Dermis microvascular lymphatic vessel endothelial cell (primary cell): ENCODE data around the gene NPIPB6. TPM values are rescaled to one million over a fixed set of nuclear protein-coding genes. Genes with fewer than 3 reads are reported as not detected.

Experiments
- DNase-seq, 2 donors: peaks; one replicate each; pipeline versions ENCODE4 v3.0.0 to v3.0.0-alpha.2; 2010; ENCODE audit warnings: low read depth in 2 of 2
- total RNA-seq: library from RNA; depleted of rRNA; stranded (reverse); fragments of >200 nt; gene quantifications from 2 replicates; pipeline ENCODE4 v1.2.1, GENCODE V29; 2014

The NPIPB6 gene
- total RNA-seq, 1 donor from 2014 or later, result not detected

DNA sequence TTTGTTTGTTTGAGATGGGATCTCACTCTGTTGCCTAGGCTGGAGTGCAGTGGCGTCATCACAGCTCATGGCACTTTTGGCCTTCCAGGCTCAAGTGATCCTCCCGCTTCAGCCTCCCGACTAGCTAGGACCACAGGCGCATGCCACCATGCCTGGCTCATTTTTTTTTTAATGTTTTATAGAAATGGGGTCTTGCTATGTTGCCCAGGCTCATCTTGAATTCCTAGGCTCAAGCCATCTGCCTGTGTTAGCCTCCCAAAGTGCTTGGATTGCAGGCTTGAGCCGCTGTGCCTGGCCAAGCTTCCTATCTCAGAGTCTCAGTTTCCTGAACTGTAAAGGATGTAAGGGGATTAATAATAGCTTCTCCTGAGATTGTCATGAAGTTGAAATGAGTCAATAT is 63.0 kb downstream of the NPIPB6 start:
- no peak for DNase-seq

DNA sequence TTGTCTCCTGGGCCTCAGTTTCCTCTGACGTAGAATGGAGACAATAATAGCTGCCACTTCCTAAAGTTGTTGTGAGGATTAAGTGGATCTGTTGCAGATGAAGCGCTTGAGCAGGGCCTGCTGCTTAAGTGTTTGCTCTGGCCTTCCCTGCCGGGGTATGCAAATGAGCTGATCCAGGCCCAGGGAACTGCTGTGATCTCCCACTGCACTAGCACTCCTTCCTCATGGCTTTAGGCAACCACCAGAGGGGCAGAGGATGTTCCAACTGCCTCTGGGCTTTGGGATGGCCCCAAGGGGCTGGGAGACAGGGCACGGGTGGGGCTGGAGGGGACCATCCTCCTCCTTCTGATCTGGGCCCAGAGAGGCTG is 64.8 kb downstream of the NPIPB6 start:
- DNase-seq, result no peak

DNA sequence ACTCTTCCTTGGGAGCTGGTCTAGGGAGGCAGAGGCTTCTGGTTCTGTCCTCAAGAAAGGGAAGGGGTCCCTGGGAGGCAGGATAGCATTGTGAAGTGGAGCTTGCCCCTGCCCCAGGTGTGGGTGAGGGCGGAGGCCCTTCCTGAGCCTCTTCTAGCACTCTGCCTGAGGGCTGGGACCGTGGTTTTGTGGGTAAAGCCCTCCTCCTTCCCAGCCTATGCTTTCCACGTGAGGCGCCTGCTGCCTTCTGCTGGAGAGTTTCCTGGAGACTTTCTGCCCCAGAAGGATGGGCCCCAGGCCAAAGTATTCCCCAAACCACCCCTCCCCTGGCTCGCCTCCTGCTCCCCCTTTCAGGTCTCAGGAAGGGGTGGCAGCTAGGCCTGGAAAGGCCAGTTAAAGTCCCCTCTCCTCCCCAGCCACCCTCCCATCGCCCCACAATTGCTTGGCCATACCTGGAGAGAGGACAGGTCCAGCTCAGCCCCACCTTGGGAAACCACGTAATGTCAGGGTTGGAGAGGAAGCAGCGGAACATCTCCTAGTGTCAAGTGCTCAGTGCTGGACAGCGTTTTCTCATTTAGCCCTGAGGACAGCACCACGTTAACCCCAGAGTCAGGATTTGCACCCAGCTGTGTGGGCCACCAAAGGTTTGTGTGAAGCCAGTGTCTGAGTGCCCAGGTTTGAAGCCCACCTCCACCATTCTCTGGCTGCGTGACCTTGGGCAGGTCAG is 65.4 kb downstream of the NPIPB6 start:
- no peak for DNase-seq

DNA sequence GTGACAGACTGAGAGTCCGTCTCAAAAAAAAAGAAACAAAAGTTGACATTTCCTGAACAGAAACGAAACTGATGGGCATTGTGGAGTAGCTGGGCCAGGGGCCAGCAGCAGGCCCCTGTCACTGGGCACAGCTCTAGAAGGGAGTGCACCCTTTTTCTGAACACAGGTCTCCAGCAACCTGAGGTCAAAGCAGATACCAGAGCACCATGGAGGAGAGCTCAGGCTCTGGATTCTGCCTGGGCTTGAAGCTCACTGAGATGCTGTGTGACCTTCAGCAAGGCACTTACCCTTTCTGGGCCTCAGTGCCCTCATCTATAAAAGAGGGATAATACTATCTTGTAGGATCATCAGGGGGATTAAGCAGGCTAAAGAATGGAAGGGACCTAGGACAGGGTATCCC is 66.0 kb downstream of the NPIPB6 start:
- DNase-seq, result no peak

- DNase-seq, result no peak
These were observed 68.0 kb downstream of the NPIPB6 start for GRCh38 chr16:28295276-28295675.

DNA sequence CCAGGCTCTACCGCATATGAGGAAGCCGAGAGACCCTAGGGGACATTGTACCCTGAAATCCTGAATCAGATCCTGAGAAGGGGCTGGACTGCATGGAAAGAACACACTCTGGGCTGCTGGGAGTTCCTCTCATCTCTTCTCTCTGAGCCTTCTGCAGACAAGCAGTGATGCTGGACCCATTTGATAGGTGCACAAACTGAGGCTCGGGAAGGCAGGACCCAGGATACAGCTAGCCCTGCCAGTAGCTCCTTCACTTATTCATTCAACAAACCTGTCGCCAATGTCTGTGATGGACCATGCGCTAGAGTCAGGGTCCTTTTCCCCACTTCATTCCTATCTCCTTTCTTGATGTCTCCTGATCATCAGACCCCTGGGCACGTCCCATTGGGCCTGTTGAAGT is 69.1 kb downstream of the NPIPB6 start:
- DNase-seq, result no peak

GRCh38 chr16:28293601-28293960 is 69.7 kb downstream of the NPIPB6 start:
- DNase-seq, result no peak

- no peak for DNase-seq
These were observed 70.3 kb downstream of the NPIPB6 start for GRCh38 chr16:28292731-28293600.

Other genes with a start within 250 kb of the NPIPB6 start
- gene XPO6, start 151.5 kb downstream of the NPIPB6 start, total RNA-seq, result 59.4 and 64.2 TPM in 2 replicates
- under 0.01 and 0.13 TPM in 2 replicates for gene SBK1, start 71.0 kb downstream of the NPIPB6 start, total RNA-seq
- gene EIF3CL, start 40.3 kb upstream of the NPIPB6 start, total RNA-seq, result 157 and 212 TPM in 2 replicates
- gene NPIPB7, start 108.8 kb upstream of the NPIPB6 start, total RNA-seq, result not detected in 2 replicates
- 13.1 and 18.8 TPM in 2 replicates for gene CLN3, start 128.6 kb upstream of the NPIPB6 start, total RNA-seq
- under 0.01 TPM in 1 of 2 replicates, not detected in the other for gene APOBR, start 131.1 kb upstream of the NPIPB6 start, total RNA-seq
- not detected in 2 replicates for gene IL27, start 143.3 kb upstream of the NPIPB6 start, total RNA-seq
- 1.4 and 9.0 TPM in 2 replicates for gene NUPR1, start 175.5 kb upstream of the NPIPB6 start, total RNA-seq
- 5.3 and 6.8 TPM in 2 replicates for gene SGF29, start 190.4 kb upstream of the NPIPB6 start, total RNA-seq
- gene SULT1A2, start 233.5 kb upstream of the NPIPB6 start, total RNA-seq, result not detected in 2 replicates
- 2.4 and 4.0 TPM in 2 replicates for gene SULT1A1, start 246.5 kb upstream of the NPIPB6 start, total RNA-seq